GM19452 (cell line): Measurements from ENCODE around the gene OLA1.

Experiments used
- ATAC-seq: cut with Tn5 transposase; IDR thresholded peaks from one replicate; pipeline ENCODE4 v1.9.1; 2021; ENCODE audit not compliant: unreplicated experiment

Gene OLA1

GRCh38 chr2:174070281-174070680 is 178.1 kb downstream of the OLA1 start:
- no peak for ATAC-seq

GRCh38 chr2:174067815-174068214 is 180.5 kb downstream of the OLA1 start:
- ATAC-seq = no peak

GRCh38 chr2:174066871-174067270 is 181.5 kb downstream of the OLA1 start:
- no peak for ATAC-seq

DNA sequence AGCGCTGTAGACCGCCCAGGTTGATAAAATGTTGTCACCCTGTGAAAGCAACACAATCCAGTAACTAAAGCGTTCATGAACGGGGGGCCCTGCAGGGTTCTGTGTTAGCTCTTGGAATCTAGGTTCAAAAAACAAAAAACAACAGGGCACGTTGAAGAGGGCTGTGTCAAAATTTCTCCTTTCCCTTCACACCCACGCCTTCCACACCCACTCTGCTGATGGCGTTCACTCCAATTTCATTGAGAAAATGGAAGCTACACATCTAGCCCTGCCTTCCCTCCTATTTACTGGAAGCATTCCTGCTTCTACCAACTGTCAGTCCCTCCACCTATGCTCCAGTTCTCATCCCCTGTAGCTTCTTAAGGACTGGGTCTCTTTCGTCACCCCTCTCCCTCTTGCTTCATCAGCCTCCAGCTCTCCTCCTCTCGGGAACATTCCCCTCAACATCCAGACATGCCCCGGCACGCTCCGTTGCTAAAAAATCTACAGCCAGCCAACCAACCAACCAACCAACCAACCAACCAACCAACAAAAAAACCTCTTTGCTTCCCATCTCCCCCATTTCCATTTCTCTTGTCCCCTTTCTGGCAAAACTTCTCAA is 184.7 kb downstream of the OLA1 start:
- ATAC-seq = no peak

DNA sequence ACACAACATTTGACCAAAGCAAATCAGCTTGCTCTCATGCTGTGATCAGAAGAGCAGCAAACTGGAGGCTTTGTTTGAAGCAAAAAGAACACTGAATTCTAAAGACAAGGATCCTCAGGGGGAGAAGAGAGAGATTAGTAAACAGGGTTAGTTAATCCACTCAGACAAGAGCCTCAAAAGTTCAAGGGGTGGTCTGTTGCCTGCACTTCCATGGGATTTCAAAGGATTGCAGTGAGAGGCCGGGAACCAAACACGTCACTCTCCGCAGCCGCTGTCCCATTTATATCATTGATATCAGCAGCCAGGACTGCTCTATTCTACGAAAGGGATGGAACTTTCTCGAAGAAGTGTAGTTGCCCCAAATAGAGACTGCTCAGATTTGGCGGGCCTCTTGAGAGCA is 185.4 kb downstream of the OLA1 start:
- no peak for ATAC-seq

GRCh38 chr2:174059884-174060244 is 188.5 kb downstream of the OLA1 start:
- ATAC-seq = no peak

GRCh38 chr2:174059178-174059883 is 189.0 kb downstream of the OLA1 start:
- ATAC-seq = no peak

DNA sequence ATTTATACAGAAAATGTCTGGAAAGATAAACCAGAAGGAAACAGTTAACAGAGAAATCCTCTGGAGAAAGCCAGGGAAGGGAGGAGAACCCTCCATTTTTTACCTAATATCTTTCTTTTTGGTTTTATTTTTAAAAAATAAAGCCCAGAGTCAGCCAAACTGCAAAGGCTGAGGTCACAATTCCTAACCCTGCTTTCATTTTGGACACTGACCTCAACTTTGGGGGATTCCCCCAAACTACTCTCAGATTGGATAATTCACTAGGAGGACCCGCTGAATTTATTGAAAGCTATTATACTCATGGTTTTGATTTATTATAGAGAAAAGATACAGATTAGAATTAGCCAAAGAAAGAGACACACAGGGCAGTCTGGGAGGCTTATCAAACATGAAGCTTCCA is 189.9 kb downstream of the OLA1 start:
- no peak for ATAC-seq

DNA sequence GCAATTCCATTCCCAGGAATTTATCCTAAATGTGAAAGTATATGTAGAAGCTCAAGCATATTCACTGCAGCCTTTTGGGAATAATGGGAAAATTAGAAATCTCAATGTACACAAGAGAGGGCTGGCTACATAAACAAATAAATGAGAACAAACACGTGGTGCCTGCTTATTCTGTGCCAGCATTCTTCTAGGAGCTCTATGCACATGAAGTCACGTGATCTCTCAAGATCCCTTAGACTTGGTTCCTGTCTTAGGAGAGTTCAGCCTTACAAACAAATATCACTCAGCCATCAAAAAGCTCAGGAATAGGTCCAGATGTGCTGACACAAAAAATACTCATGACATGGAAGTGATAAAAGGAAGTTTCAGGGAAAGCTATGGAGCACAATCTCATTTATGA is 190.3 kb downstream of the OLA1 start:
- ATAC-seq = no peak

- no peak for ATAC-seq
Measured at GRCh38 chr2:174054926-174055325, 193.4 kb downstream of the OLA1 start.

- ATAC-seq = no peak
Measured at GRCh38 chr2:174053355-174054151, 194.8 kb downstream of the OLA1 start.

DNA sequence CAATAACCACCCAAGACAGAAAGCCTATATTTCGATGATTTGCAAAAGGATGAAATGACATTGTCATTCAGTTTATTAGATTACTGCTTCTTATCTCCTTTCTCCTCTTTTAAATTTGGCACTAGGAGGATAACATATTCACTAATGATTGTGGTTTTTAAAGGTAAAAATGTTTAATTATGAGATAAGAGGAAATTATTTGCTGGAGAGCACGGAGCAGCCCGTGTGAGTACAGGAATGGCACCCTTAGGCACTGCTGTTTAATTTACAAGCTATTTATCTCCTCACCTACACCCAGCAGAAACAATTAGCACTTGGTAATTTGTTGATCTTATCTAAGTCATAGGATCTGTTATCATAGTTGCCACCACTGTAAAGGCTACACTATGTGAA is 195.8 kb downstream of the OLA1 start:
- no peak for ATAC-seq

DNA sequence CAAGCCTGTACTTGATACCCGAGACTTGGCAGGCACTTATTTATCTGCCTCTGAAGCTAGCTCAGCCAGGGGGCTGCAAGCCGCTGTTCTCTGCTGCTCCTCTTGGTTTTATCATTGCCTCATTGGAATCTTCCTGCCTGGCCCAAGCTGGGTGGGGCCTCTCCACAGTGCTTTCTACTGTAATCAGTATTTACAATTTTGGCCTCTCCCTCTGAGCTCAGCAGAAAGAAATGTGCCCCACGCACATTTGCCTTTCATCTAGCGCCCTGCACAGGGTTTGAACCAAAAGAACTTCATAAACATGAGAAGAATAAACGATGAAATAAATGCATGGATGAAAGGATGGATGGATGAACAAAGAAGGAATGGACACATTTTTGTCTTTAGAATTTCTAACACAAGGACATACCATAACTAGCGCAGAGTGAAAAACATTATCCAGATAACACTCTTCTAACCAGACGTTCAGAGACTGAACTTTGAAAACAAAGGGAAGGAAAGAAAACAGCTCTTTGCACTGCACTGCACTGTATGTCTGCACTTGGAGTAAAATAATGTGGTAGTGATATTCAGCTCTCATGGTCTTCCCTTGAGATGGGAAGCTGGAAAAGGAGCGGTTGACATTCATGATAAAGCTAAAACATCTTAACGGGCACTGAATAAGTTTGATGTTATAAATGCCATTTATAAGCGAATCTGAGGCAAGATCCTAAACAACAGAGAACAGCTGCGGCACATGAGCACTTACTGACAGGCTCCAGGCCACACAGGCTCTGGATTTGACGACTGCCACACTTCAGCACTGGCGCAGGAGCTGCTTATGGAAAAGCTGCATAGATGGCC is 196.4 kb downstream of the OLA1 start:
- ATAC-seq = no peak

GRCh38 chr2:174051068-174051467 is 197.3 kb downstream of the OLA1 start:
- ATAC-seq = no peak

DNA sequence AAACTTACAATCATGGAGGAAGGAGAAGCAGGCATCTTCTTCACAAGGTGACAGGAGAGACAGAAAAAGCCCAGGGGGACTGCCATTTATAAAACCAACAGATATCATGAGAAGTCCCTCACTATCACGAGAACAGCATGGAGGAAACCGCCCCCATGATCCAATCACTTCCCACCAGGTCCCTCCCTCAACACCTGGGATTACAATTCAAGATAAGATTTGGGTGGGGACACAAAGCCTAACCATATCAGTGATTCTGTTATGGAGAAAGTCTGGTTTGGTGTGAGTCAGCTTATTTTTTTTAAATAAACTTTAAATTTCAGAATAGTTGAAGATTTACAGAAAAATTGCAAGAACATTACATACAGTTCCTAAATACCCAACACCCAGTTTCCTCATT is 198.4 kb downstream of the OLA1 start:
- no peak for ATAC-seq

DNA sequence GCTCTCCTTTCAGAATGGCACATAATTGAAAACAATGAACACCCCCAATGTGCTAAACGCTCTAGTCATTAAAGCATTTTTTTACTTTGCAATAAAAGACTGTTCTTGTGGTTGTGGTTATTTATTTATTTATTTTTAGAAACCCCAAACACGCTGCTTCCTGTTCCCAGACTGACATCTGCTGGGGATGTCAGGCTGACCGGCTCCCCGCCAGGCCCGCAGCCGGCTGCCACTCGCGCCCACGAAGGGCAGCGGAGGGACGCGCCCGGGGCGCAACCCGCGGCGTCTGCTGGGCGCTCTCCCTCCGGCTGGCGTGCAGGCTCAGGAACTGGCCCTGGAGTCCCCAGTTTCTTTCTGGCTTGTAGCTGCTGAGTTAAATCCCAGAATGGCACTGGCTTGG is 200.1 kb downstream of the OLA1 start:
- ATAC-seq = no peak

- ATAC-seq = no peak
Measured at GRCh38 chr2:174047746-174048145, 200.6 kb downstream of the OLA1 start.

- ATAC-seq = no peak
Measured at GRCh38 chr2:174046172-174046571, 202.2 kb downstream of the OLA1 start.

- no peak for ATAC-seq
Measured at GRCh38 chr2:174044556-174044955, 203.8 kb downstream of the OLA1 start.

- no peak for ATAC-seq
Measured at GRCh38 chr2:174040417-174040701, 208.0 kb downstream of the OLA1 start.

DNA sequence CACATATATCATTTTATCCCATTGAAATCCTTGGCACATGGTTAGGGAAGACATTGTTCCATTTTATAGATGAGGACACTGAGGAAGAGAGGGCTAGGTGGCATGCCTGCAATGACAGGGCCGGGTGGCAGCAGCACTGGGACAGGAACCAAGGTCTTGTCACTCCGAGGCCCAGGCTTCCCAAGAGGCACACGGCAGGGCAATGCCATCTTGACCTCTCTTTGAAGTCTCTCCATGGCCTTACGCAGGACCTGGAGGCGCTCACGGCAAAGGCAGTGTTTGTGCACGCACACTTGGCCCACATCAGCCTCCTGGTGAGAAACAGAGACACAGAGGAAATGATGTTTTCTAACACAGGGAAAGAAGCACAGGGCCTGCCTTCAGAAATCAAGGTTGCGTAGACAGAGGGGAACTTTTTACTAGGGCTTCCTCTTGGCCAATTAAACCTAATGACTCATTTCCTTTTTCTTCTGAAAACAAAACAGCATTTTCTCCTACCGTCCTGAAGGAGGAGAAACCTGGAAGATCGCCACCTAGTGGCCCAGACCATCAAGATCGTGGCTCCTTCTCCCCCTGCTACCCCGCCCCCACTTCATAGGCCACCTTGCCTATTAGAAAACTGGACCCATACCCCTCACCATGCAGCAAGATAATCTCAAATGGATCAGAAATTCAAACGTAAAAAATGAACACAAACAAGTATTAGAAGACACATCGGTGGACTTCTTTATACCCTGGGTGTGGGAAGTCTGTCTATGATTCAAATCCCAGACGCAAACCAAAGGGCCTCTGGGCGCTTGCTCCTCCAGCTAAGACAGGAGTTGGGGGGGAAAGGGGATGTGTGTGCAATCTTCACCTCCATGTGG is 208.5 kb downstream of the OLA1 start:
- ATAC-seq = peak; percentile 85
